ENCODE data around the gene FBXL5. TPM values are rescaled to one million over a fixed set of nuclear protein-coding genes. Genes with fewer than 3 reads are reported as not detected.

The FBXL5 gene
- total RNA-seq, 4 donors from 2014 or later, result 73.2 to 120 (median 93.7) TPM

GRCh38 chr4:15557786-15558550 lies 97.2 kb downstream of the FBXL5 start:
- Histone ChIP-seq H3K9me3 (no peaks in the 10 kb centered on the region), H3K4me1 (no peaks in the 10 kb centered on the region), H3K27me3 (no peaks in the 10 kb centered on the region), H3K27ac (no peak overlapping the region), H3K36me3 (peaks cover 14% of the 10 kb centered on the region), H3K4me3 (no peak overlapping the region)
- TF ChIP-seq EP300 (IDR thresholded peaks at IDR 0.05) (no peak), CTCF (IDR thresholded peaks at IDR 0.05) (no peak), POLR2A (IDR thresholded peaks at IDR 0.05) (no peak), POLR2AphosphoS5 (IDR thresholded peaks at IDR 0.05) (no peak)
- 81% methylated on average over 2 of the region's 2 CpGs for WGBS
- no peak for DNase-seq (ENCODE audit: low spot score in 2 of 2)

DNA sequence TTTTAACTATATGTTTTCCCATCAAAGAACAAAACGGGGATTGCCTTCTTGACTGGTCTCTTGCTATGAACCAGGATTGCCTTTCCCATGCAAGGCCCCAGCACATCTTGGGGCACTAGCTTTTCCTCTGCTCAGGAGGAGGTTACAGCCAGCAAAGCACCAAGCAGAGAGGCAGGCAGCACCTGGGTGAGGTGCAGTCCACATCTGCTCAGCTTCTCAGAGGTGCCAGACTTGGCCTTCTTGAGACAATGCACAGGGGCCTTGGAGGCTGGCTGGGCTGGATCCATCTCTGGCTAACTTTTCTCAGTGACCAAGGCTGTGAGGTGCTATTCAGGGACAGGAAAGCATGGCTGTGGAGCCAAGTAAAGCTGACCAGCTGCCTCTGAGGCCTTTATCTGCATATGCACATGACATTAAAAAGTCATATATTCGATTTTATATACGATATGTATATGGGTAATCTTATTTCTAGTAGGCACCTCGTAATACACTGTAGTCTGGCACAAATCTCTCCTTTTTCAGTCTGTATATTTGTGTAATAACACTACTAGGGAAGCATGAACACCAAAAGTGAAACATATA lies 98.6 kb downstream of the FBXL5 start:
- Histone ChIP-seq H3K27ac (no peak overlapping the region), H3K4me1 (no peaks in the 10 kb centered on the region), H3K9me3 (no peaks in the 10 kb centered on the region), H3K4me3 (no peak overlapping the region), H3K27me3 (no peaks in the 10 kb centered on the region), H3K36me3 (peaks cover 14% of the 10 kb centered on the region)
- TF ChIP-seq POLR2A (IDR thresholded peaks at IDR 0.05) (no peak), POLR2AphosphoS5 (IDR thresholded peaks at IDR 0.05) (no peak), EP300 (IDR thresholded peaks at IDR 0.05) (no peak), CTCF (IDR thresholded peaks at IDR 0.05) (no peak)
- DNase-seq (ENCODE audit: low spot score in 2 of 2), result no peak
- WGBS, result 94% methylated on average over 4 of the region's 4 CpGs

Other genes with a start within 250 kb of the FBXL5 start
- gene C1QTNF7, start 227.3 kb downstream of the FBXL5 start, total RNA-seq, result 1 to 10 TPM in 2 of 4 donors, under 1 TPM in 2; 0.80 to 6.5 (median 3.3) TPM
- 10 to 100 TPM in 1 of 4 donors, 1 to 10 TPM in 3; 2.8 to 12.5 (median 7.9) TPM for gene CC2D2A, start 185.5 kb downstream of the FBXL5 start, total RNA-seq
- 10 to 100 TPM; 18.6 to 39.0 (median 27.5) TPM for gene FAM200B, start 26.5 kb upstream of the FBXL5 start, total RNA-seq
- gene BST1, start 47.7 kb upstream of the FBXL5 start, total RNA-seq, result 1 to 10 TPM; 2.2 to 8.4 (median 4.0) TPM
- gene CD38, start 123.0 kb upstream of the FBXL5 start, total RNA-seq, result under 1 TPM; 0.15 to 0.62 (median 0.39) TPM